ENCODE measurements around the gene OR12D1.

DNA sequence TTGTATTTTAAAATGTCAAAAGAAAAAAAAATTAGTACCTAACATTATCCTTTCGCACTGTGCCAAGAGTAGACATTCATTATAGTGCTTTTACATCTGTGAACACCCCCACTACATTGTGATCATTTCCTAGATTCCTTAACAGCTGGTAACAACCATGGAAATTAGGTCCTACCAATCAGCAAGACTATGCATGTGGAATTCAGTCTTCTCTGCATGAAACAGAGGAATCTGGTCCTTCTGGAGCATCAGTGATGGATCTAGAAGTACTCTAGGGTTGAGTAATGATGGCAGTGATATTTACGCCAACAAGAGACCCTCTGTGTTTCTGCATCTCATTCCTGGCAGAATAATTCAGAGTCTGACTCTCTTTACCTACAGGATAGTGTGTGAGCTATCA is 9.4 kb downstream of the OR12D1 start:
- TF ChIP-seq CTCF (IDR thresholded peaks at IDR 0.05; ENCODE audit: low read length) = no peak
- no peak for TF ChIP-seq EZH2 (IDR thresholded peaks at IDR 0.05; ENCODE audit: borderline replicate concordance, low read length)

All from OCI-LY1 (cell line).